Dendritic cell treated with granulocyte-macrophage colony-stimulating factor and Interleukin-4, amounts not matched to agents 40 ng/mL and 50 ng/mL, for 4 days (primary cell): Measurements from ENCODE around the gene TLDC2.
A peak's percentile ranks its signal among the peaks of the same experiment; 100 is the strongest.

Experiments
- H3K27ac Mint-ChIP-seq: one replicate; pipeline ENCODE4 v1.8.0; 2022; ENCODE audit warnings: mild to moderate bottlenecking, mixed read lengths
- H3K27me3 Mint-ChIP-seq: one replicate; pipeline ENCODE4 v1.8.0; 2022; ENCODE audit warnings: mild to moderate bottlenecking, mixed read lengths
- H3K36me3 Mint-ChIP-seq: one replicate; pipeline ENCODE4 v1.8.0; 2022; ENCODE audit warnings: low read depth, mixed read lengths
- H3K4me1 Mint-ChIP-seq: one replicate; pipeline ENCODE4 v1.8.0; 2022; ENCODE audit warnings: low read depth, mixed read lengths
- H3K4me3 Mint-ChIP-seq: one replicate; pipeline ENCODE4 v1.8.0; 2022; ENCODE audit warnings: mild to moderate bottlenecking, moderate library complexity, mixed read lengths
- H3K9me3 Mint-ChIP-seq: one replicate; pipeline ENCODE4 v1.8.0; 2022; ENCODE audit warnings: mixed read lengths
- intact Hi-C: fragments of 100-400 bp; cut with micrococcal nuclease; formaldehyde crosslinking; loops from one replicate; pipeline ENCODE4 v1.15.0; 2022

Gene TLDC2

GRCh38 chr20:36856691-36857635 lies 19.0 kb upstream of the TLDC2 start:
- Mint-ChIP-seq H3K4me1 (peaks cover 83% of the 10 kb centered on the region), H3K4me3 (no peak overlapping the region), H3K27ac (peak overlapping the region; percentile 52), H3K27me3 (no peaks in the 10 kb centered on the region), H3K9me3 (no peaks in the 10 kb centered on the region), H3K36me3 (peaks cover 74% of the 10 kb centered on the region)
- intact Hi-C loops: no loop called here

GRCh38 chr20:36859282-36859555 lies 16.7 kb upstream of the TLDC2 start:
- H3K27me3 Mint-ChIP-seq: peaks cover 1% of the 10 kb centered on the region
- peaks cover 81% of the 10 kb centered on the region for H3K4me1 Mint-ChIP-seq
- no peak overlapping the region for H3K4me3 Mint-ChIP-seq
- intact Hi-C loops: no loop called here
- no peaks in the 10 kb centered on the region for H3K9me3 Mint-ChIP-seq
- no peak overlapping the region for H3K27ac Mint-ChIP-seq
- peaks cover 54% of the 10 kb centered on the region for H3K36me3 Mint-ChIP-seq

GRCh38 chr20:36859700-36860330 lies 16.1 kb upstream of the TLDC2 start:
- peaks cover 78% of the 10 kb centered on the region for H3K4me1 Mint-ChIP-seq
- no peak overlapping the region for H3K4me3 Mint-ChIP-seq
- intact Hi-C loops: loop anchor here (10.0 kb wide), 2 partner anchors 85 to 245 kb away; partner anchors contain the start of gene DSN1
- peaks cover 53% of the 10 kb centered on the region for H3K36me3 Mint-ChIP-seq
- no peaks in the 10 kb centered on the region for H3K9me3 Mint-ChIP-seq
- H3K27me3 Mint-ChIP-seq: peaks cover 7% of the 10 kb centered on the region
- peak overlapping the region; percentile 73 for H3K27ac Mint-ChIP-seq

- Mint-ChIP-seq H3K27me3 (peaks cover 12% of the 10 kb centered on the region), H3K4me3 (no peak overlapping the region), H3K9me3 (no peaks in the 10 kb centered on the region), H3K36me3 (peaks cover 50% of the 10 kb centered on the region), H3K4me1 (peaks cover 78% of the 10 kb centered on the region), H3K27ac (peak overlapping the region; percentile 73)
- intact Hi-C loops: loop anchor here (10.0 kb wide), 2 partner anchors 86 to 246 kb away; partner anchors contain the start of gene DSN1
These were observed 15.6 kb upstream of the TLDC2 start for GRCh38 chr20:36860339-36860738.

GRCh38 chr20:36860811-36861624 lies 14.9 kb upstream of the TLDC2 start:
- Mint-ChIP-seq H3K4me1 (peaks cover 77% of the 10 kb centered on the region), H3K9me3 (no peaks in the 10 kb centered on the region), H3K36me3 (peaks cover 47% of the 10 kb centered on the region), H3K27ac (peak overlapping the region; percentile 73), H3K4me3 (peak overlapping the region; percentile 76), H3K27me3 (peaks cover 19% of the 10 kb centered on the region)
- intact Hi-C loops: loop anchor here (10.0 kb wide), 2 partner anchors 86 to 246 kb away; partner anchors contain the start of gene DSN1

- Mint-ChIP-seq H3K4me1 (peaks cover 77% of the 10 kb centered on the region), H3K9me3 (no peaks in the 10 kb centered on the region)
These were observed 14.4 kb upstream of the TLDC2 start for GRCh38 chr20:36861625-36861874.

GRCh38 chr20:36861875-36862801 lies 13.8 kb upstream of the TLDC2 start:
- H3K4me3 Mint-ChIP-seq: peak overlapping the region; percentile 76
- H3K9me3 Mint-ChIP-seq: no peaks in the 10 kb centered on the region
- peaks cover 77% of the 10 kb centered on the region for H3K4me1 Mint-ChIP-seq
- peak overlapping the region; percentile 73 for H3K27ac Mint-ChIP-seq
- intact Hi-C loops: loop anchor here (2.0 to 10.0 kb wide), 4 partner anchors 19 to 247 kb away; partner anchors contain the start of gene DSN1
- peaks cover 23% of the 10 kb centered on the region for H3K27me3 Mint-ChIP-seq
- H3K36me3 Mint-ChIP-seq: peaks cover 43% of the 10 kb centered on the region

More at GRCh38 chr20:36861625-36861874, 14.4 kb upstream of the TLDC2 start:
- peaks cover 22% of the 10 kb centered on the region for H3K27me3 Mint-ChIP-seq
- peak overlapping the region; percentile 76 for H3K4me3 Mint-ChIP-seq
- H3K36me3 Mint-ChIP-seq: peaks cover 47% of the 10 kb centered on the region
- intact Hi-C loops: loop anchor here (10.0 kb wide), 2 partner anchors 87 to 247 kb away; partner anchors contain the start of gene DSN1
- H3K27ac Mint-ChIP-seq: peak overlapping the region; percentile 73

GRCh38 chr20:36862857-36863668 lies 12.9 kb upstream of the TLDC2 start:
- Mint-ChIP-seq H3K9me3 (no peaks in the 10 kb centered on the region), H3K27me3 (peaks cover 23% of the 10 kb centered on the region), H3K4me3 (peak overlapping the region; percentile 76), H3K4me1 (peaks cover 71% of the 10 kb centered on the region), H3K27ac (no peak overlapping the region), H3K36me3 (peaks cover 35% of the 10 kb centered on the region)
- intact Hi-C loops: loop anchor here (2.0 to 10.0 kb wide), 4 partner anchors 20 to 248 kb away; partner anchors contain the start of gene DSN1

GRCh38 chr20:36865076-36865860 lies 10.7 kb upstream of the TLDC2 start:
- intact Hi-C loops: loop anchor here (10.0 kb wide), 2 partner anchors 90 to 250 kb away; partner anchors contain the start of gene DSN1
- H3K27me3 Mint-ChIP-seq: peaks cover 23% of the 10 kb centered on the region

GRCh38 chr20:36865861-36866149 lies 10.1 kb upstream of the TLDC2 start:
- H3K4me3 Mint-ChIP-seq: no peak overlapping the region
- H3K9me3 Mint-ChIP-seq: no peaks in the 10 kb centered on the region
- no peak overlapping the region for H3K27ac Mint-ChIP-seq
- peaks cover 48% of the 10 kb centered on the region for H3K4me1 Mint-ChIP-seq
- H3K36me3 Mint-ChIP-seq: peaks cover 8% of the 10 kb centered on the region
- intact Hi-C loops: loop anchor here (10.0 kb wide), 2 partner anchors 91 to 251 kb away; partner anchors contain the start of gene DSN1
- peaks cover 23% of the 10 kb centered on the region for H3K27me3 Mint-ChIP-seq

More at GRCh38 chr20:36865076-36865860, 10.7 kb upstream of the TLDC2 start:
- peaks cover 53% of the 10 kb centered on the region for H3K4me1 Mint-ChIP-seq
- peak overlapping the region; percentile 82 for H3K4me3 Mint-ChIP-seq
- H3K27ac Mint-ChIP-seq: peak overlapping the region; percentile 79
- H3K9me3 Mint-ChIP-seq: no peaks in the 10 kb centered on the region
- peaks cover 14% of the 10 kb centered on the region for H3K36me3 Mint-ChIP-seq

GRCh38 chr20:36866164-36866563 lies 9.8 kb upstream of the TLDC2 start:
- Mint-ChIP-seq H3K4me3 (no peak overlapping the region), H3K27ac (peak overlapping the region; percentile 47), H3K36me3 (peaks cover 5% of the 10 kb centered on the region), H3K4me1 (peaks cover 44% of the 10 kb centered on the region), H3K27me3 (peaks cover 23% of the 10 kb centered on the region), H3K9me3 (no peaks in the 10 kb centered on the region)
- intact Hi-C loops: loop anchor here (10.0 kb wide), 2 partner anchors 91 to 251 kb away; partner anchors contain the start of gene DSN1
